Activated naive CD4-positive, alpha-beta T cell treated with anti-CD3 and anti-CD28 coated beads for 36 hours (primary cell): ENCODE data around the gene MSGN1. TPM values are rescaled to one million over a fixed set of nuclear protein-coding genes. Genes with fewer than 3 reads are reported as not detected.

ENCODE experiments used
- CTCF ChIA-PET: fragments of 350-600 bp; sonication (Branson Sonifier 250); formaldehyde crosslinking; loops from one replicate; lab custom pipeline; 2021; ENCODE audit warnings: antibody characterized with exemption; lab: Charles Lee
- DNase-seq: peaks from one replicate; pipeline ENCODE4 v3.0.0-alpha.2; 2020
- H3K27ac Mint-ChIP-seq: one replicate; pipeline ENCODE4 v1.8.0; 2021; ENCODE audit warnings: mild to moderate bottlenecking, mixed read lengths
- H3K27me3 Mint-ChIP-seq: one replicate; pipeline ENCODE4 v1.8.0; 2021; ENCODE audit warnings: low read depth, mixed read lengths
- H3K36me3 Mint-ChIP-seq: one replicate; pipeline ENCODE4 v1.8.0; 2021; ENCODE audit warnings: low read depth, mixed read lengths
- H3K4me1 Mint-ChIP-seq: one replicate; pipeline ENCODE4 v1.8.0; 2021; ENCODE audit warnings: low read depth, mixed read lengths
- H3K4me3 Mint-ChIP-seq: one replicate; pipeline ENCODE4 v1.8.0; 2021; ENCODE audit warnings: mild to moderate bottlenecking, moderate library complexity, mixed read lengths
- H3K9me3 Mint-ChIP-seq: one replicate; pipeline ENCODE4 v1.8.0; 2021; ENCODE audit warnings: mixed read lengths
- intact Hi-C: fragments of 100-400 bp; cut with micrococcal nuclease; formaldehyde crosslinking; loops from one replicate; pipeline ENCODE4 v1.15.1; 2023
- total RNA-seq, 2 experiments: library from RNA; stranded (reverse); gene quantifications; one replicate each; pipeline ENCODE4 v1.2.3, GENCODE V29; 2021

Gene MSGN1
- total RNA-seq, 2 experiments from 2014 or later: not detected

DNA sequence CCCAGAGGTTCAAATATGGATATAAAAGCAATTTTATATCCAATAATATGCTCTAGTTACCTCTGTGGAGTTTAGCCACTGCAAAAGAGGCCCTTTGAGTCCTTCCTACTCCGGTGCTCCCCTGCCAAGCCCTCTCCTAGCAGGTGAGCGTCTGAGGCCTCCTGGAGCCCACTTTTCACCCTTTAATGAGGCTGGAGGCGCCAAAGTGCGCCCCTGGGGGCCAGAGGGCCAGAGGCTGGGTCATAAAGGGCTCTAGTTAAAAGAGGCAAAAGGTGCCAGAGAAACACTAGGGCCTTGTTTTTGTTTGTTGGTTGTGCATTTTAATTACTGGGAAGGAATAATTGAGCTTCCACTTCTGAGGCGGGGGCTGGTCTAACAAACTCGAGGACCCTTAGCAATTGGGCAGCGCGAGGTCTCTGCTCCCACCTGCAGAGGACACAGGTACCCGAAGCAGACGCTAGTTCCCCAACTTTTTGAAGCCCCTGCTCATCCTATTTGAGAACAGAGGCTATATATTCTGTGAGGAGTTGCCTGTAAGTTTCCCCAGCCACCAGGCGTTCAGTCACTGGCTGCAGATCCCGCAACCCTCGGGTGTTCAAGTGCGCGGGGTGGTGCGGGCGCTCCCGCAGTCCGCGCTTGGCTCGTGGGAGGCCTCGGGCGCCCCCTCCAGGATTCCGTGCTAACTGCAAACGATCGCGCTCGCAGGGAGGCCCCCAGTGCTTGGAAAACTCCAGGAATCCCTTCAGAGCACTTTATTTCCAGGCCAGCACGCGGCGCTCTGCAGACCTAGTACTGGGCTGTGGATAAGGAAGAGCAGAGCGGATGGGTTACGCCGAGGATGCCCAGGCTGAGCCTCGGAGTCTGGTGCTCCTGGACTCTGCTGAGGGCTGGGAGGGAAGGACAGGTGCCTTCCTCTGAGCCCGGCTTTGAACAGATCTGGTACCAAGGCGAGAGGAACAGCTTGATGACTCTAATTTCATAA is 14.1 kb downstream of the MSGN1 start:
- Mint-ChIP-seq H3K27me3 (peaks cover 31% of the 10 kb centered on the region), H3K9me3 (no peaks in the 10 kb centered on the region), H3K36me3 (no peaks in the 10 kb centered on the region), H3K4me3 (no peak overlapping the region), H3K4me1 (peaks cover 3% of the 10 kb centered on the region), H3K27ac (no peak overlapping the region)
- peak; percentile 64 for DNase-seq
- CTCF ChIA-PET: interaction anchor here (0.6 to 1.5 kb wide), 8 partner anchors 15 to 184 kb away, joined by 3 to 7 read pairs (median 4); no protein-coding TSS in a partner anchor
- intact Hi-C loops: loop anchor here (1.0 kb wide), 2 partner anchors 111 to 184 kb away; no protein-coding TSS in a partner anchor

DNA sequence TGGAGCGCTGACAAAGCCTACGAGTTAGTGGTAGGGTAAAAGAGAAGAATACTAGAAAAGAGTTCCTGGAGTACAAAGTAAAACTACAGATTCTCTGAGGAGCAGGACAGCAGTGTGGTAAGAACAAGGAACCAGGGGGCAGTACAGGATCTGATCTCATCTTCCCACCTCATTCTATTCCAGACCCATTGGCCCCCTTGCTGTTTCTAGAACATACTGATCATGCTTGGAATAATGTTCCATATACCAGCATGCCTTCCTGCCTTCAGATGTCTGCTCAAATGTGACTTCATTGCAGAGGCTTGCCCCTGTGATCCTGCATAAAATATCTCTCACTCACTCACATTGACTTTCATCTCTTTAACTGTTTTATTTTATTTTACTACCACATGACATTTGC is 19.3 kb downstream of the MSGN1 start:
- CTCF ChIA-PET: interaction anchor here (0.9 kb wide), 1 partner anchor 345 kb away, joined by 4 read pairs; no protein-coding TSS in a partner anchor
- peaks cover 3% of the 10 kb centered on the region for H3K4me1 Mint-ChIP-seq
- no peaks in the 10 kb centered on the region for H3K9me3 Mint-ChIP-seq
- DNase-seq: no peak
- H3K27me3 Mint-ChIP-seq: peaks cover 17% of the 10 kb centered on the region
- no peak overlapping the region for H3K4me3 Mint-ChIP-seq
- H3K27ac Mint-ChIP-seq: no peak overlapping the region
- intact Hi-C loops: no loop called here
- no peaks in the 10 kb centered on the region for H3K36me3 Mint-ChIP-seq

DNA sequence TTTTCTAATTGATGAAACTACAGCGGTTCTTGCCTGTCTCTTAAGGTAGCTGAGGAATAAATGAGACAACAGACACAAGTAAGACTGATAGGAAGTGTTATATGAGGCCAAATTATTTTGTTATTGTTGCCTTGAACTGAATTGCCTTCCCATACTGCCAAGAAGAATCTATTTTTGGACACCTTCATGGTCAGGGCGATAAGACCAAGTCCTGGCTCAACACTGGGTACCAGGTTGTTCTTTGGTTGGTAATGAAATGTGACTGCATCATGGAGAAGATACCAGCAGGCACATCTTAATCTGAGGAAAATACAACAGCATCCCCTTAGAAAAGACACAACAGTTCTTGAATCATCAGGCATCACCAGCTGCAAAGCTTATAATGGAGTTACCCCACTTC is 23.7 kb downstream of the MSGN1 start:
- Mint-ChIP-seq H3K4me1 (no peaks in the 10 kb centered on the region), H3K27me3 (peaks cover 7% of the 10 kb centered on the region), H3K4me3 (no peak overlapping the region), H3K36me3 (no peaks in the 10 kb centered on the region), H3K27ac (no peak overlapping the region), H3K9me3 (no peaks in the 10 kb centered on the region)
- DNase-seq: no peak
- intact Hi-C loops: no loop called here
- CTCF ChIA-PET: no interaction called here

DNA sequence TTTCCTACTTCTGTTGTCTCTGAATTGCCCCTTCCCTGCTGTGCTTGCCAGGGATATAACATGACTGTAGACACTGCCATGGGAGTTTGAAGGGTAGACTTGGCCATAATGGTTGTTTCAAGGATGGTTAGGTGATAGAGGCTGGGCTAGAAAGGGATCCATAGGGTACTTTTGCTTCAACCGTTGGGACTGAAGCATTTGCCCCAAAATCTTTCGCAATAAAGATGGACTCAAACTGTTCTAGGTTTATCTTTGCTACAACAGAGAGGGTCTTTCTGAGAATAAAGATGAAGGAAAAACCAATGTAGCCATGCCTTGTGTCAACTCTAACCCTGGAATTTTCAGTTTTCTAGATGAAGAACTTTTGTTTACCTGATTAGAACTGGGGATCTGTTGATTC is 27.2 kb downstream of the MSGN1 start:
- CTCF ChIA-PET: interaction anchor here (0.7 kb wide), 1 partner anchor 13 kb away, joined by 3 read pairs; no protein-coding TSS in a partner anchor
- no peaks in the 10 kb centered on the region for H3K9me3 Mint-ChIP-seq
- H3K27ac Mint-ChIP-seq: no peak overlapping the region
- H3K27me3 Mint-ChIP-seq: peaks cover 11% of the 10 kb centered on the region
- no peaks in the 10 kb centered on the region for H3K36me3 Mint-ChIP-seq
- H3K4me3 Mint-ChIP-seq: no peak overlapping the region
- intact Hi-C loops: no loop called here
- no peaks in the 10 kb centered on the region for H3K4me1 Mint-ChIP-seq
- no peak for DNase-seq

DNA sequence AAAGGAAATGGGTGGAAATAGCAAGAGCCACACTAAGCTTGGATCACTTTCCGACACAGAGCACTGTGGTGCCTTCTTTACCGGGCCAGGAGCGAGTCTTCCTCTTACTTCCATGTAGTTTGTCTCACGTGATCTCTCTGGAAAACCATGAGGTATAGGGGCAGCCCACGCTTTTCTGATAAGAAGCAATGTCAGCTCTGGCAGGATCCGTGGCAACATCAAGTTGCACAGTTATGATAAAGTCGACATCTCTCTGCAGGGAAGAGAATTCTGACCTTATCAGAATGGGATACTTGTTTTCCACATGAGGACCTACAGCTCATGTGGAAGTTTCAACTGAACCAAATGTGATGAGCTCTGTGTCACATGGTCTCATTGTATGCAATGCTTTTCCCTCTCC is 29.5 kb downstream of the MSGN1 start:
- no peak for DNase-seq
- H3K36me3 Mint-ChIP-seq: no peaks in the 10 kb centered on the region
- no peak overlapping the region for H3K4me3 Mint-ChIP-seq
- intact Hi-C loops: no loop called here
- CTCF ChIA-PET: interaction anchor here (1.8 kb wide), 1 partner anchor 15 kb away, joined by 4 read pairs; no protein-coding TSS in a partner anchor
- no peak overlapping the region for H3K27ac Mint-ChIP-seq
- H3K4me1 Mint-ChIP-seq: no peaks in the 10 kb centered on the region
- H3K27me3 Mint-ChIP-seq: peaks cover 14% of the 10 kb centered on the region
- no peaks in the 10 kb centered on the region for H3K9me3 Mint-ChIP-seq

DNA sequence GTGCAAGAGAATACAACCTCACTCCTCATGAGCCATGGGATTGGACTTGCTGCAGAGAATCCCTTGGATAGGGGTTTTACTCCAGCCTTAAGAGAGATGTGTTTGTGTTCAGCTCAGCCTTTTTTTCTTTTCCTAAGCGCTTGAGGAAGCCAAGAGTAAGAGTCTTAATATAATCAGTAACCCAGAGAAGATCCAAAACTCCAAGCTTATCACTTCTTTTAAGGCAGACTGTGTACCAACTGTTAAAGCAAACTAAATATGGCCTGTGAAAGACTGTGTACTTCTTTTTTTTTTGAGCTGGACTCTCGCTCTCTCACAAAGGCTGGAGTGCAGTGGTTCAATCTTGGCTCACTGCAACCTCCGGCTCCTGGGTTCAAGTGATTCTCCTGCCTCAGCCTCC is 30.4 kb downstream of the MSGN1 start:
- CTCF ChIA-PET: interaction anchor here (1.0 kb wide), 1 partner anchor 33 kb away, joined by 3 read pairs; no protein-coding TSS in a partner anchor
- Mint-ChIP-seq H3K4me3 (no peak overlapping the region), H3K9me3 (no peaks in the 10 kb centered on the region), H3K36me3 (no peaks in the 10 kb centered on the region), H3K27me3 (peaks cover 14% of the 10 kb centered on the region), H3K4me1 (no peaks in the 10 kb centered on the region), H3K27ac (no peak overlapping the region)
- DNase-seq: no peak
- intact Hi-C loops: no loop called here

DNA sequence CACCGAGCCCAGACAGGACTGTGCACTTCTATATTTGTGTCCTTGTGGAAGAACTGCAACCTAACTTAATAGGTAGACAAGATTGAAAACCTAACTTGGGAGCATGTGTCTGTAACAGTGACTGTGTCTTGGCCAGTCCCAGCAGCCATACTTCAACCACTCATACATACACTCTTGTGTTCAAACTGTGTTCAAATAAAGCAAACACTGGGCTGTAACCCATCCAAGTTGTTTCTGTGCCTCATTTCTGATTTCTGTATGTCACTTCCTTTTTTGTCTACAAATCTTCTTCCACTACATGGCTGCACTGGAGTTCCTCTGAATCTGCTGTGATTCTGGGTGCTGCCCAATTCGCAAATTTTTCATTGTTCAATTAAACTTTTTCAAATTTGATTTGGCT is 31.0 kb downstream of the MSGN1 start:
- Mint-ChIP-seq H3K4me3 (no peak overlapping the region), H3K4me1 (no peaks in the 10 kb centered on the region), H3K9me3 (no peaks in the 10 kb centered on the region), H3K27me3 (peaks cover 16% of the 10 kb centered on the region), H3K36me3 (no peaks in the 10 kb centered on the region), H3K27ac (no peak overlapping the region)
- CTCF ChIA-PET: interaction anchor here (1.0 kb wide), 1 partner anchor 33 kb away, joined by 3 read pairs; no protein-coding TSS in a partner anchor
- intact Hi-C loops: no loop called here
- no peak for DNase-seq

DNA sequence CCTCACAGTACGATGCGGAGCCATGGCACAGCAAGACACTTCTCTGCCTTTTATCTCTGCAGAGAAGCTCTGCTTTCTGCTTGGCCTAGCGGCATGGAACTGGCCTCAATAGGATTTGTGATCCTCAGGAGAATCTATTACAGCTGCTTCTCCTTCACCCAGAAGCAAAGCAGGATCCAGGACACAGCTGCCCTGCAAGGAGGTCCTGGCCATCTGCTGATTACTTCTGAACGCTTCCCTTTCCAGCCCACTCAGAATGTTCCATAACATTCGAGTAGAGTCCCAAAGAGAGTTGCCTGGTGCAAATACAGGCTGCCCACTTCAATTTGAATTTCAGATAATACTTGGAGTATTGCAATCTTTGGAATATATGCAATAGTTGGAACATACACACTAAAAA is 33.0 kb downstream of the MSGN1 start:
- no peak overlapping the region for H3K27ac Mint-ChIP-seq
- peaks cover 17% of the 10 kb centered on the region for H3K27me3 Mint-ChIP-seq
- H3K4me1 Mint-ChIP-seq: no peaks in the 10 kb centered on the region
- no peaks in the 10 kb centered on the region for H3K9me3 Mint-ChIP-seq
- intact Hi-C loops: no loop called here
- DNase-seq: no peak
- H3K4me3 Mint-ChIP-seq: no peak overlapping the region
- CTCF ChIA-PET: no interaction called here
- no peaks in the 10 kb centered on the region for H3K36me3 Mint-ChIP-seq

DNA sequence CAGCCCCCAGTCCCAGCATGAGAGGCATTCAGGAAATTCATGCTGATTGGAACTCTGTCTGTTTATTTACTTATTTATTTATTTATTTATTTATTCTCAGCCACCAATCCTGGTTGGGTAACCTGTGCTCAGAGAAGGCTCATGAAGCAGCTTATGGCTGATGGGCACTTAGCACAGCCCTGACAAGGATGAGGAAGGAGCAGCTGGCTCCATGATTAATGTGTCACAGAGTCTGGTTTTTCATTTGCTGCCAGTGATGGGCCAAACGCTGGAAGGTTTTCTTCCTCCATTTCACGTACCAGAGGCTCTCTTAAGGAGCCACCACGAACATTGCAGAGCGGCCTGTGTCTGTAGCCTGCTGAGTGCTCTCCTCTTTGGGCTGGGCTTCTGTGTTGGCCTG is 33.9 kb downstream of the MSGN1 start:
- Mint-ChIP-seq H3K9me3 (no peaks in the 10 kb centered on the region), H3K4me3 (no peak overlapping the region), H3K27ac (no peak overlapping the region), H3K36me3 (no peaks in the 10 kb centered on the region), H3K27me3 (peaks cover 23% of the 10 kb centered on the region), H3K4me1 (no peaks in the 10 kb centered on the region)
- DNase-seq: no peak
- CTCF ChIA-PET: no interaction called here
- intact Hi-C loops: loop anchor here (10.0 kb wide), 1 partner anchor 295 kb away; no protein-coding TSS in a partner anchor

DNA sequence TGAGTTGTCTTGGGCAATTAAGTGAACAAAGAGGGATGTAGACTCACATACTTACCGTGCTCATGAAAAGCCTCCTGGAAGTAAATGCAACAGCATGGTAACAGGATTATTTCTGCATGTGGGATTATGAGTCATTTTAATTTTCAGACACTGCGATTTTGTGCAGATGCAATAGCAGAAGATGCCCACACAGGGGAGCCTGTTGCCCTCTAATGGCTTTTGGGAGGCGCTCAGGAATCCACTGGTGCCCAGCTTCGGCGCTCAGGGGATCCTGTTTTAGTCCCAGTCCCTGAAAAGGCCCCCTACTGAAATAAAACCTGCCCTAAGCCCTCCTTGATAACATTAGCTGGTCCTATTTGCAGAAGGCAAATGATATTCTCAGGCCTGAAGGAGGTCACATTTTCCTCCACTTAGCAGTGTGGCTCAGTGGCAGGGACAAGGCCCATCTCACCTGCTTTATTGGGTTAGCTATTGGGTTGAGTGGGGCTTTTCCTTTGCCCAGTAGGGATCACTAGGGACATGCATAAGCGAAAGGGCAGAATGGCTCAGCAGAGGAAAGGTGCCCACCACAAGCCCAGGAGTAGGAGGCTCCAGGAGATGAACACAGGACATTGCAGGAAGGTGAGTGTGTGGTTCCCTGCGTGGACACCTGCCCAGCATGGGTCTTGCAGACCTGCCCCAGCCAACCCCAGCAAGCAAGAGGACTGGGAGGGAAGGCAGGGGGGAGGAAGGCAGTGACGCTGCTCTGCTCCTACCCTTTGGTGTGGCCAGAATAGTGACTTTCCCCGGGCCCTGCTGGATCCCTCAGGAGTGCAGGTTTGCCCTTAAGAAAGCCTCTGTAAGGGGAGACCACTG is 35.7 kb downstream of the MSGN1 start:
- DNase-seq: peak; percentile 60
- intact Hi-C loops: loop anchor here (1.0 to 10.0 kb wide), 4 partner anchors 265 to 526 kb away; no protein-coding TSS in a partner anchor
- no peaks in the 10 kb centered on the region for H3K36me3 Mint-ChIP-seq
- no peaks in the 10 kb centered on the region for H3K9me3 Mint-ChIP-seq
- H3K27ac Mint-ChIP-seq: no peak overlapping the region
- H3K4me3 Mint-ChIP-seq: no peak overlapping the region
- H3K27me3 Mint-ChIP-seq: peaks cover 24% of the 10 kb centered on the region
- CTCF ChIA-PET: interaction anchor here (0.8 to 1.0 kb wide), 2 partner anchors 327 to 527 kb away, joined by 3 to 5 read pairs; no protein-coding TSS in a partner anchor
- no peaks in the 10 kb centered on the region for H3K4me1 Mint-ChIP-seq

DNA sequence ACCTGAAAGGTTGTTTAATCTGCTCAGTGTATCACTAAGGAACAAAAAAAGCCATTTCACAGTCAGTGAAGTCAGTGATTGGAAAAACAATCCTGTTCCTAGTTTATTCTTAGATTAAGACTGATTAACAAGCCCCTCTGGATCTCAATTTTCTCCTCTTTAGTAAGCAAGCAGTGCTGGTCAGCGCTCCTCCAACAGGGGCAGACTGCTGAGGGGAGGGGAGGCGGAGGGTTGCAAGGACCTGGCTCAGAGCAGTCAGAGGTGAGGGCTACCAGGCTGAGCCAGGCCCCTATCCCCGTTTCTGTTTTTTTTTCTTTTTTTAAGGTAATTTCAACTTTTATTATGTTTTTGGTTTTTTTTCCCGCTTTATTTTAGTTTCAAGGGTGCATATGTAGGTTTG is 37.5 kb downstream of the MSGN1 start:
- intact Hi-C loops: loop anchor here (10.0 kb wide), 1 partner anchor 291 kb away; no protein-coding TSS in a partner anchor
- CTCF ChIA-PET: no interaction called here
- Mint-ChIP-seq H3K4me1 (no peaks in the 10 kb centered on the region), H3K27ac (no peak overlapping the region), H3K9me3 (no peaks in the 10 kb centered on the region), H3K27me3 (peaks cover 31% of the 10 kb centered on the region), H3K4me3 (no peak overlapping the region), H3K36me3 (no peaks in the 10 kb centered on the region)
- DNase-seq: no peak

DNA sequence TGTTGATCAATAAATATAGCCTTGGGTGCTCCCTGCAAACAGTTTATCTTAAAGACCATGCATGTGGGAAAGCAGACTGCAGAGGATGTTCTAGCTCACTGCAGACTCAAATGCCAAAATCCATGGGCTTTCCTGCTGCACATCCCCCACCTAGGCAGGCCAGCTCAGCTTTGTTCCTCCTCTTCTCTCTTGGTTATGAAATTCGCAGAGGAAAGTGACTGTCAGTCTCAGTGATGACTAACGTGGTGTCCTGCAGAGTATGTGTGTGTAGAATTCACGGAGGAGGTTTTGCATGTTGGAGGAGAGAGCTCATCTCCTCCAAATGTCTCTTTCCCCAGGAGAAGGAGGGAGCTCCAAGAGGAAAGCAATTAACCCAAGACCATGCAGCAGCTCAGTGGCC is 40.8 kb downstream of the MSGN1 start:
- no peaks in the 10 kb centered on the region for H3K36me3 Mint-ChIP-seq
- DNase-seq: no peak
- intact Hi-C loops: loop anchor here (10.0 kb wide), 1 partner anchor 288 kb away; no protein-coding TSS in a partner anchor
- CTCF ChIA-PET: interaction anchor here (0.6 to 1.0 kb wide), 2 partner anchors 14 to 19 kb away, joined by 3 read pairs; no protein-coding TSS in a partner anchor
- H3K9me3 Mint-ChIP-seq: no peaks in the 10 kb centered on the region
- H3K27ac Mint-ChIP-seq: no peak overlapping the region
- no peak overlapping the region for H3K4me3 Mint-ChIP-seq
- H3K4me1 Mint-ChIP-seq: no peaks in the 10 kb centered on the region
- peaks cover 44% of the 10 kb centered on the region for H3K27me3 Mint-ChIP-seq
